Mesendoderm (in vitro differentiated cells): ENCODE data around the gene C17orf113.
A peak's percentile ranks its signal among the peaks of the same experiment; 100 is the strongest.
"Not testable (repeated sequence)": the region's sequence is repeated elsewhere in the genome, so short reads cannot be mapped to it uniquely, and the experiment has no call there.

ENCODE experiments used
- DNase-seq: peaks from one replicate; pipeline ENCODE4 v3.0.0; 2013
- H2AK5ac ChIP-seq: 2 replicates; pipeline ENCODE4 v1.6.1; 2013; ENCODE audit warnings: low read length, inconsistent platforms
- H2BK120ac ChIP-seq: 2 replicates; pipeline ENCODE4 v1.6.1; 2013; ENCODE audit warnings: low read depth, mild to moderate bottlenecking, low read length, moderate library complexity, mixed read lengths
- H2BK15ac ChIP-seq: replicated peaks from 2 replicates; pipeline ENCODE4 v1.6.1; 2013; ENCODE audit warnings: low read depth, mild to moderate bottlenecking, moderate library complexity
- H2BK5ac ChIP-seq: 2 replicates; pipeline ENCODE4 v1.6.1; 2013; ENCODE audit warnings: low read length, inconsistent platforms
- H3K18ac ChIP-seq: 2 replicates; pipeline ENCODE4 v1.6.1; 2013; ENCODE audit warnings: mild to moderate bottlenecking, low read length, mixed read lengths
- H3K23ac ChIP-seq: one replicate; pipeline ENCODE4 v1.6.1; 2013; ENCODE audit warnings: low read length
- H3K27ac ChIP-seq: 2 replicates; pipeline ENCODE4 v1.5.1; 2013; ENCODE audit warnings: low read depth, mild to moderate bottlenecking, inconsistent platforms, low read length, moderate library complexity
- H3K27me3 ChIP-seq: 2 replicates; pipeline ENCODE4 v1.6.1; 2013; ENCODE audit warnings: low read length, control low read depth, mild to moderate bottlenecking, inconsistent platforms; ENCODE audit not compliant: insufficient read depth, poor library complexity
- H3K36me3 ChIP-seq: 2 replicates; pipeline ENCODE4 v1.6.1; 2013; ENCODE audit warnings: low read length, inconsistent platforms; ENCODE audit not compliant: control insufficient read depth, insufficient read depth
- H3K4ac ChIP-seq: one replicate; pipeline ENCODE4 v1.6.1; 2013; ENCODE audit warnings: low read depth, mild to moderate bottlenecking, low read length, moderate library complexity
- H3K4me1 ChIP-seq: 2 replicates; pipeline ENCODE4 v1.6.1; 2013; ENCODE audit warnings: low read depth, low read length, inconsistent platforms; ENCODE audit not compliant: control insufficient read depth
- H3K4me2 ChIP-seq: 2 replicates; pipeline ENCODE4 v1.6.1; 2013; ENCODE audit warnings: low read length
- H3K4me3 ChIP-seq: 2 replicates; pipeline ENCODE4 v1.5.1; 2013; ENCODE audit warnings: mild to moderate bottlenecking, low read length
- H3K56ac ChIP-seq: one replicate; pipeline ENCODE4 v1.6.1; 2013; ENCODE audit warnings: low read length
- H3K79me1 ChIP-seq: 2 replicates; pipeline ENCODE4 v1.6.1; 2013; ENCODE audit warnings: low read length, inconsistent platforms
- H3K79me2 ChIP-seq: 2 replicates; pipeline ENCODE4 v1.6.1; 2013; ENCODE audit warnings: mild to moderate bottlenecking, low read length; ENCODE audit not compliant: control insufficient read depth, insufficient read depth
- H3K9ac ChIP-seq: 2 replicates; pipeline ENCODE4 v1.6.1; 2013; ENCODE audit warnings: low read length, inconsistent platforms
- H4K5ac ChIP-seq: one replicate; pipeline ENCODE4 v1.6.1; 2013; ENCODE audit warnings: low read length
- H4K8ac ChIP-seq: one replicate; pipeline ENCODE4 v1.6.1; 2013; ENCODE audit warnings: low read depth, mild to moderate bottlenecking, control low read depth, low read length, moderate library complexity
- WGBS: extraction: QIAGEN DNeasy Blood & Tissue Kit; methylation state at CpG from one replicate; pipeline ENCODE4 v1.1.7; 2013; ENCODE audit warnings: low lambda C conversion rate, missing lambda C conversion rate; ENCODE audit not compliant: insufficient coverage; ENCODE audit errors: extremely low coverage; 5-methylcytosine and 5-hydroxymethylcytosine counted together

The C17orf113 gene

DNA sequence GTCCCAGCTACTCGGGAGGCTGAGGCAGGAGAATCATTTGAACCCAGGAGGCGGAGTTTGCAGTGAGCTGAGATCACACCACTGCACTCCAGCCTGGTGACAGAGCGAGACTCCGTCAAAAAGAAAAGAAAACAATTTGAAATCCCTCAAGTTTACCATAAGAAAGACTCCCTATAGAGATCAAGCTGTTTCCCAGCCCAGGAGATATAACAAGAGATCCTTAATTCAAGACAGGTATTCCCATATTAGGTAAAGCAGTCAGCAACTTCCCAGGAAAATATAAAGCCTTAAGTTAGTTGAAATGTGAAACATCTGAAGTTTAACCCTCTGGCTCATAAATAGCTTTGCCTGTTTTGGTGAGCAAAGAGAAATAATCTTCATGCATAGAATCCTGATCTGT lies 38.0 kb downstream of the C17orf113 start:
- DNase-seq, result peak; percentile 74
- H2BK5ac ChIP-seq, H2AK5ac ChIP-seq, H2BK120ac ChIP-seq, H3K18ac ChIP-seq, H3K36me3 ChIP-seq, H3K56ac ChIP-seq, H4K8ac ChIP-seq, H3K27ac ChIP-seq, H4K5ac ChIP-seq, H2BK15ac ChIP-seq, H3K9ac ChIP-seq, H3K4me3 ChIP-seq, H3K27me3 ChIP-seq, H3K23ac ChIP-seq, H3K4me2 ChIP-seq, H3K4ac ChIP-seq: not testable (repeated sequence)
- peaks cover 11% of the 10 kb centered on the region for H3K4me1 ChIP-seq
- H3K79me2 ChIP-seq, result peaks cover 82% of the 10 kb centered on the region
- H3K79me1 ChIP-seq, result peaks cover 12% of the 10 kb centered on the region
- no CpG with 5 or more reads among the region's 4 CpGs for WGBS

DNA sequence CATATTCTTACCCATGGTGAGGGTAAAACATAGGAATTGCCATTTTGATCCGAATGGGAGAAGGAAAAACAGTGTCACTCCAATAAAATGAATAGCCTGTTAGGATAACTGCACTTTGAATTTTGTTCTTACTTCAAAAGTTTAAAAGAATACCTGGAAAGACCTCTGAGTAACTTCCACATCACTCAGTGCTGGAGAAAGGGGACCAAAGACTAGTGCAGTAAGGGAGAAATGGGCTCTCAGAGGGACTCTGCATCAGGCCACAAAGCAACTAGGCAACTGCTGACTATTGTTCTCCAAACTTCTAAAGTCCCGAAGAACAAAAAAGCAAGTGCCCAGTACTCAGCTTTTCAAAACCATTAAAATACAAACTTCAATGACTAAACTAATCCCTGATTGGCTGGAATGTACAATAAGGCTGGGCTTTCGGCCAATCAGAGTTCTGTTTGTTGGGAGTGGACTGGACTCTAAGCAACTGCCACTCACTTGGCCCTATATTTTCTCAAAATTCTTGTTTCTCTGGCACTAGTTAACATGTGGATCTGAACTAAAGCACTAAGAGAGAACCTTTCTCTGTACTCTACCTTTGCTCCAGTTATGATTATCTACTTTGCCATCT lies 39.4 kb downstream of the C17orf113 start:
- Histone ChIP-seq H3K56ac (no peak overlapping the region), H3K9ac (no peak overlapping the region), H3K79me1 (peaks cover 9% of the 10 kb centered on the region), H3K18ac (no peak overlapping the region), H2BK5ac (no peak overlapping the region), H3K4me1 (peaks cover 9% of the 10 kb centered on the region), H3K23ac (no peak overlapping the region), H2AK5ac (no peak overlapping the region), H4K5ac (no peak overlapping the region), H2BK120ac (no peak overlapping the region), H3K4me2 (no peak overlapping the region), H3K27me3 (no peaks in the 10 kb centered on the region), H4K8ac (no peak overlapping the region), H3K4ac (no peak overlapping the region), H2BK15ac (no peak overlapping the region), H3K79me2 (peaks cover 82% of the 10 kb centered on the region), H3K36me3 (no peaks in the 10 kb centered on the region), H3K4me3 (no peak overlapping the region), H3K27ac (no peak overlapping the region)
- peak; percentile 57 for DNase-seq
- WGBS, result no CpG with 5 or more reads among the region's 3 CpGs

DNA sequence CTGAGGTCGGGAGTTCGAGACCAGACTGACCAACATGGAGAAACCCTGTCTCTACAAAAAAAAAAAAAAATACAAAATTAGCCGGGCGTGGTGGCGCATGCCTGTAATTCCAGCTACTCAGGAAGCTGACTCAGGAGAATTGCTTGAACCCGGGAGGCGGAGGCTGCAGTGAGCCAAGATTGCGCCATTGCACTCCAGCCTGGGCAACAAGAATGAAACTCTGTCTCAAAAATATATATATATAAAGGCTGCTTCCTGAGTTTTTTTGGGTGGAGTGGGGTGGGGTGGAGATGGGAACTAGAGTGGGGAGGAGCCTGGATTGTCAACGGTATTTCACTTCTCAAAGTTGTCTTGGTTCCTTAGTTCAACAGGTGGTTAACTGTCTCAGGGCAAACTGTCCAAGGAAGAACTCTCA lies 40.1 kb downstream of the C17orf113 start:
- not testable (repeated sequence) for H4K5ac ChIP-seq, H3K4me3 ChIP-seq

DNA sequence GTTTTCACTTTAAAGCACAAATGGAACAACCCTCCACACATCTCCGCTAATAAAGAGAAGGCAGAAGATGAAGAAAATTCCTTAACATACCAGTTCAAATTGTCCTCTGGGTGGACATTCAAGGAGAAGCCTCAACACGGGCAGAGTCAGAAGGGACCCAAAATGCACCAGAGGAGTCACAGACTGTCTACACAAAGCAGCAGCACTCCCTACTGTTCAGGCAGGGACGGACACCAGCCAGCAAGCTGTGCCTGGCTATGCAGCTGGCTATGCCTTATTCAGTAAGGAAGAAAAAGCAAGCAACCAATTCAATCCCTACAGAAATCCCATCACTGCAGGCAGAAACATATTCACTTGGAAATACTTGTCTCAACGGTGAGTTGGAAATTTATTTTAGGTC lies 41.2 kb downstream of the C17orf113 start:
- no peak overlapping the region for H2BK15ac ChIP-seq

More for the DNA sequence above, 40.1 kb downstream of the C17orf113 start:
- peaks cover 78% of the 10 kb centered on the region for H3K79me2 ChIP-seq
- H2BK15ac ChIP-seq, H2AK5ac ChIP-seq, H3K36me3 ChIP-seq, H2BK120ac ChIP-seq, H3K27me3 ChIP-seq, H3K4me1 ChIP-seq, H3K18ac ChIP-seq, H3K9ac ChIP-seq, H3K27ac ChIP-seq, H3K56ac ChIP-seq, H3K23ac ChIP-seq, H4K8ac ChIP-seq, H3K4ac ChIP-seq, DNase-seq, H3K4me2 ChIP-seq, H2BK5ac ChIP-seq, H3K79me1 ChIP-seq: not testable (repeated sequence)
- no CpG with 5 or more reads among the region's 9 CpGs for WGBS

DNA sequence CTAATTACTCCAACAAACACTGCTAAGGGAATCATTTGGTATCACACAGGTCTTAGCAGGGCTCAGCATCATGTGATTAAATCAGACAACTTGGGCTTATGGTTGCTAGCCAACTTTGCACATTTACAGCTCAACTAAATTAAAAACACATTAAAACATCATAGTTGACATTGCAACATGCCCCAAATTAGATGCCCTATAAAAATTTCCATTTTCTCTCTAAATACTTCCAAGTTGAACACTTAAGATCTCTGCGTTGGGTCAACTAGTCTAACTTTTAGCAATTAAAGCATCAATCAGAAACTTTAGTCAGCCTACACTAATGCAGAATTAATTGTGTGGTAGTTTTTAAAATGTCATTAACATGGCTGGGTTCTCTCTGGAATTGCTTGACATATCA lies 45.2 kb downstream of the C17orf113 start:
- DNase-seq, result no peak
- no peaks in the 10 kb centered on the region for H3K4me1 ChIP-seq
- no peak overlapping the region for H3K27ac ChIP-seq
- no peaks in the 10 kb centered on the region for H3K36me3 ChIP-seq
- H3K4me2 ChIP-seq, result no peak overlapping the region
- H3K9ac ChIP-seq, result no peak overlapping the region
- no peaks in the 10 kb centered on the region for H3K27me3 ChIP-seq
- H4K8ac ChIP-seq, result no peak overlapping the region
- H3K79me2 ChIP-seq, result peaks cover 67% of the 10 kb centered on the region
- no CpG with 5 or more reads among the region's 1 CpG for WGBS
- no peak overlapping the region for H4K5ac ChIP-seq
- no peak overlapping the region for H2AK5ac ChIP-seq
- H3K18ac ChIP-seq, result no peak overlapping the region
- H2BK15ac ChIP-seq, result no peak overlapping the region
- H3K4me3 ChIP-seq, result no peak overlapping the region
- no peak overlapping the region for H2BK5ac ChIP-seq
- H3K4ac ChIP-seq, result no peak overlapping the region
- H3K56ac ChIP-seq, result no peak overlapping the region
- peaks cover 25% of the 10 kb centered on the region for H3K79me1 ChIP-seq
- H3K23ac ChIP-seq, result no peak overlapping the region
- H2BK120ac ChIP-seq, result no peak overlapping the region

More for the DNA sequence above, 41.2 kb downstream of the C17orf113 start:
- H3K27me3 ChIP-seq, result no peaks in the 10 kb centered on the region
- H3K79me1 ChIP-seq, result peaks cover 13% of the 10 kb centered on the region
- H2BK5ac ChIP-seq, result no peak overlapping the region
- H3K9ac ChIP-seq, result no peak overlapping the region
- DNase-seq, result peak; percentile 41
- H3K18ac ChIP-seq, result no peak overlapping the region
- H2AK5ac ChIP-seq, result no peak overlapping the region
- H3K4ac ChIP-seq, result no peak overlapping the region
- no peak overlapping the region for H2BK120ac ChIP-seq
- no peak overlapping the region for H3K4me3 ChIP-seq
- no peak overlapping the region for H3K56ac ChIP-seq
- WGBS, result no CpG with 5 or more reads among the region's 4 CpGs
- H3K79me2 ChIP-seq, result peaks cover 80% of the 10 kb centered on the region
- H3K23ac ChIP-seq, result no peak overlapping the region
- no peak overlapping the region for H3K4me2 ChIP-seq
- H3K4me1 ChIP-seq, result peaks cover 7% of the 10 kb centered on the region
- H3K27ac ChIP-seq, result no peak overlapping the region
- H3K36me3 ChIP-seq, result no peaks in the 10 kb centered on the region
- H4K5ac ChIP-seq, result no peak overlapping the region
- no peak overlapping the region for H4K8ac ChIP-seq

DNA sequence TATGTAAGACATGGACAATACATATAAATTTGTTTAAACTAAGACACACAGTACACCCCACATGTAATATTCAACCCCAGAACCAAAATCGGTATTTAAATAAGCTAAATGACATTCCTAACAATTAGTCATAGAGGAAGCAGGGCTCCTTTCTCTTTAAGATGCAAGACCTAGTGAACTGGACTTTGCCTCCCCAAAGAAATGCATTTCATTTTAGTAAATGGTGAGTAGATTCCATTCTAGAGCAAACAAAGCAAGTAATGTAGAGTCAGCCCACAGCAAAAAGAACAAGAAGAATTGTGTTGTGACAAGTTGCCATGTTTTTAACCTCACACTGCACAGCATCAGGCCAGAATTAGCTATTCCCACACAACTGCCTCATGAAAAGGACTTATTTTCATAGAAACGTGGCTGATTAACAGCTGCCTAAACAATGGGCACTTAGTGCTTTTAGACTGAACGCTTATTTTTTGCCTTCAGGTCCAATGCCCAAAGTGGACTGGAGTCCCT lies 47.6 kb downstream of the C17orf113 start:
- Histone ChIP-seq H4K8ac (no peak overlapping the region), H3K27ac (no peak overlapping the region), H3K36me3 (peaks cover 3% of the 10 kb centered on the region), H3K9ac (no peak overlapping the region), H3K23ac (no peak overlapping the region), H3K4me2 (no peak overlapping the region), H3K56ac (no peak overlapping the region), H3K79me2 (peaks cover 51% of the 10 kb centered on the region), H4K5ac (no peak overlapping the region), H2BK5ac (no peak overlapping the region), H2BK120ac (no peak overlapping the region), H3K4ac (no peak overlapping the region), H3K4me1 (no peaks in the 10 kb centered on the region), H3K79me1 (peaks cover 23% of the 10 kb centered on the region), H3K27me3 (no peaks in the 10 kb centered on the region), H2BK15ac (no peak overlapping the region), H3K4me3 (no peak overlapping the region), H2AK5ac (no peak overlapping the region), H3K18ac (no peak overlapping the region)
- no peak for DNase-seq
- WGBS, result no CpG with 5 or more reads among the region's 3 CpGs
